Inflammatory macrophage treated with lipopolysaccharide for 1 hour (primary cell): ENCODE measurements around the gene SPTBN1.
"Not testable (repeated sequence)": the region's sequence is repeated elsewhere in the genome, so short reads cannot be mapped to it uniquely, and the experiment has no call there.

Experiments
- DNase-seq, 2 donors: peaks; one replicate each; pipeline ENCODE4 v3.0.0-alpha.2; 2020 to 2022

The SPTBN1 gene

DNA sequence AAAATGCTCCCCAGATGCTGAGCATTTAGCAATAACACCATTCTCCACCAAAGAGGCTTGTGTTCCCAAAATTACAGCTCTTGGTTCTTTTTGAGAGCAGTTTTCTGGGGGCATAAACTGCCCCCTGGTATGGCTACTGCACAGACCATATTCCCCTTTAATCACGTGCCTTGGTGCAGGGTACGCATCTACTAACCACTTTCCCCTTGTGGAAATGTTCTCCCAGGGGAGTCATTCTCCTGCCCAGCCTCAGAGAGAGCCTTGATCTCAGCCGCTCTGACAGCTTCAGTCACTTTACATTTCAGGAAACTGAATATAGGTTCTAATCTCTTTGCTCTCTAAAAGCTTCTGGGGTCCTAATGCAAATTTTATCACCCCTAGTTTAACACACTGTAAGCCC lies 222.6 kb downstream of the SPTBN1 start:
- DNase-seq, result no peak

DNA sequence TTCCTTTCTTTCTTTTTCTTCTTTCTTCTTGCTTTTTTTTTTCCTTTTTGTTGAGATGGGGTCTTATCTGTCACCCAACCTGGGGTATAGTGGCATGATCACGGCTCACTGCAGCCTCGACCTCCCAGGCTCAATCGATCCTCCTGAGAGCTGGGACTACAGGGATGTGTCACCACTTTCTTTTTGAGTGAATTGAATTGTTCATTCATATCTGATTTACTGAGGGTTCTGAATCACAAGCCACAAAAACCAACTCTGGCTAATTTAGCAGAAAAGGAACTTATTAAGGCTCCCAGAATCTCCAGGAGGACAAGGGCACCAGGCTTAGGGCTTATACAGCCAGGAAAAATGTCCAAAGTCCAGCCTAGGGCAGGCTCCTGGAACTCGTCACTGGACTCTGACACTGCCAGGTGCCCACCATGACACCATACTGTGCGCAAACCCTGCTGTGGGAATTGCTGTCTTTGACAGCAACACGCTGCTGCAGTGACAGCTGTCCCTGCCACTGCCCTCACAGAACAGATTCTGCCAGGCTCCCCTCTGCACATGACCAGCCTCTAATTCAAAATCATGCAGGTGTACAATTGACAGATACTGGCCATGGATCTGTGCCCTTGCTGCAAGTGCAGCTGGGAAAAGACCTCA lies 224.4 kb downstream of the SPTBN1 start:
- no peak for DNase-seq

DNA sequence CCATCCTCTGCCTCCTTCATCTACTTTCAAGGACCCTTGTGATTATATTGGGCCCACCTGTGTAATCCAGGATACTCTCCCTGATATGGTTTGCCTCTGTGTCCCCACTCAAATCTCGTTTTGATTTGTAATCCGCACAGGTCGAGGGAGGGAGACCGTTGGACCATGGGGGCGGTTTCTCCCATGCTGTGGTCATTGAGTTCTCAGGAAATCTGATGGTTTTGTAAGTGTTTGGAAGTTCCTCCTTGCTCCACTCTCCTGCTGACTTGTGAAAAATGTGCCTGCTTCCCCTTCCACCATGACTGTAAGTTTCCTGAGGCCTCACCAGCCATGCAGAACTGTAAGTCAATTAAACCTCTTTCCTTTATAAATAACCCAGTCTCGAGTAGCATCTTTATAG lies 225.3 kb downstream of the SPTBN1 start:
- peak; percentile 27 to 55 for DNase-seq

DNA sequence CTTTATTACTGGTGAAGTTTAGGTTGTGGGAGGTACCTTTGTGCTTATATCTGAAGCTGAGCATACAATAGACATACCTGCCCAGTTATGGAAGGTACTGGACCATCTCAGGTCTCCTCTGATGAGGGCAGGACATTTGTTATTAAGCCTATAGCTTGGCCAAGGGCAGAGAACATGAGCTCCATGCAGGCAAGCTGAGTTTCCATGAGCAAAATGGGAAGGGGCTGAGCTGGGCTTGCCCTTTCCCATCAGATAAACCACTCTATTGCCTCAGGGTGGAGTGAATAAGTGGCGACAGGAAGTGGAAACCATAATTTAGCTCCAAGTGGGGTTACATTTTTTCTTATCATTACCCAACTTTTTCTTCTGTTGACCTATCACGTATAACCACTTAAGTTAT lies 227.5 kb downstream of the SPTBN1 start:
- DNase-seq, result no peak

DNA sequence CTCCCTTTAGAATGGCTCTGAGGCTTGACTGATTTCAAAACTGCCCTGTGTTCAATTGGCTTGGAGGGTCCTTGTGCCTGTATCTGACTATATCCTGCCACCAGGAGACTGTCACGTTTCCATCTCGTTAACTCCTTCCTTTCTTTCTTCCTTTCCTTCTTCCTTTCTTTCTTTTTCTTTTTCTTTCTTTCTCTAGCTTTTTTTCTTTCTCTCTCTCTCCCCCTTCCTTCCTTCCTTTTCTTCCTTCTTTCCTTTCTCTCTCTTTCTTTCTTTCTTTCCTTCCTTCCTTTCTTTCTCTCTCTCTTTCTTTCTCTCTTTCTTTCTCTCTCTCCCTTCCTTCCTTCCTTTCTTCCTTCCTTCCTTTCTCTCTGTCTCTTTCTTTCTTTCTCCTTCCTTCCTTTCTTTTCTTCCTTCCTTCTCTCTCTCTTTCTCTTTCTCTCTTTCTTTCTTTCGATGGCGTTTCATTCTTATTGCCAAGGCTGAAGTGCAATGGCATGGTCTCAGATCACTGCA lies 229.2 kb downstream of the SPTBN1 start:
- DNase-seq, result no peak

DNA sequence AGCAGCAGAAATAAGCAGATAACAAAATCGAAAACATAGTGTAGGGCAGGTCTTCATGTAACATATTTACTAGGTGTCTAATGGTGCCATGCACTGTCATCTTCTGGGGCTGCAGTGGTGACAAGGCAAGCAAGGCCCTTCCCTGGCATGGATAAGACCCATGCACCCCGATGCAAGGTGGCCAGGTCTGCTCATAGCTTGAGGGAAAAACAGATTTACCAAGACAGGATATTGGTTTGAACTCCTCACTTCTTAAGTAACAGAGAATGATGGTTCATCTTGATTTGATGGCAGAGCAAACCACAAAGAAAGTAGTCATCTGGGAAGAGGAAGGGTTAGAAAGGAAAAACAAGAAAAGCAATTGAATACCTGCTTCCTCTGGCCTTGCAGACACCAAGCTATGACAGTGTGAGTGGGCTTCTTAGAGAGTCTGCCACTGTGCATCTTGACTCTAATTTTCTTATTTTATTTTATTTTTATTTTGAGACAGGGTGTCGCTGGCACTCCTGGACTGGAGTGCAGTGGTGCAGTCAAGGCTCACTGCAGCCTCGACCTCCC lies 231.5 kb downstream of the SPTBN1 start:
- no peak for DNase-seq

DNA sequence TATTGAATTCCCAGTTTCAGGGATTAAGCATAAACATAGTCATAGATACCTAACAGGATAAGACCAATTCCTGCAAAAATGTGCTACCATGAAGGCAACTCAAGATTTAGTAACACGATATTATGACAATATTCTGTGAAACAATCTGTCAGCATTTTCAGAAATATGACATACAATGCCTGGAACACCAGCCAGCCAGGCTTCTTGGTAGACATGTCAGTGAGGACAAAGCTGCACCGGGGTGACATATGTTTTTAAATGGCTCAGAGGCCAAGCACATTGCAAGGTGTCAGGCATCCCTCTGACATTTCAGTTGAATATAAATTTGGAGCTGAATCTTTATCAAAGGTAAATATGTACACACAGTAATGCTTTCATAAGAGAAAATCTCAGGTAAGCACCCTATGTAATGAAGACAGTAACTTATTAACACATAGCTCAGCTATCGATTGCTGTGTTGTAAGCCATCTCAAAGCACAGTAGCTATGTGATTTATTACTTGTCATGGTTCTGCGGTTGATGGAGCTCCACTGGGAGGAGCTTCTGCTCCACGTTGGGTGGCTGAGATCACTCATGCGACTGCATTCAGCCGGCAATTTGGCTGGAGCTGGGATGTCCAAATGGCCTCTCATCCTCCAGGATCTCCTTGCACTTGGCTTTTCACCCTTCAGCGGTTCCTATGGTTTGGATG lies 235.5 kb downstream of the SPTBN1 start:
- no peak for DNase-seq

DNA sequence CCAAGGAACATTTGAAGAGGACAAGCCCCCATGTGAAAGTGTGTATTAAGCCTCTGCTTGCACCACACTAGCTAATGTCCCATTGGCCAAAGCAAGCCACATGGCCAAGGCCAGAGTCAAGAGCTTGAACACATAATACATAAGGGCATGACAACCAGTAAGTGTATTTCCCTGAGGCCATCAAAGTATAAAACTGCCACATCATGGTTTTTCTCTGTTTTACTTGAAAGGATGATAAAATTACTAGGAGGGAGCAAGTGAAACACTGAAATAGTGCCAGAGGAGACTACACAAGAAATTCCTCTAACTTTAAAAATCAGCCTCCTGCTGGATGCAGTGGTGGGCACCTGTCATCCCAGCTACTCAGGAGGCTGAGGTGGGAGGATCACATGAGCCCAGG lies 236.4 kb downstream of the SPTBN1 start:
- DNase-seq, result no peak

DNA sequence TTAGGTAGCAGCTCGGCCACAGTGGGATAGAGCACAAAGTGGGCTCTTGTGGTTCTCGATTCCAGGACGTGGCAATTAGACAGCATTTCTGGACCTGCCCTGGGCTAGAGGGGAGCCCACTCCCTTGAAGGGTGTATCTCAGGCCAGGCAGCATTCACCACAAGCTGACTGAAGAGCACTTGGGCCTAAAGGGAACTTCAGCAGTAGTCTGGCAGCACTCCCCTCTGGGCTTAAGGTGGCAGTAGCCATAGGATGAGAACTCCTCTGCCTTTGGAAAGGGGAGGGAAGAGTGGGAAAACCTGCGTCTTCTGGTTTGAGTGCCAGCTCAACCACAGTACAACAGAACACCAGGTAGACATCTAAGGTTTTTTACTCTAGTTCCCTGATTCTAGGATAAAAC lies 239.3 kb downstream of the SPTBN1 start:
- no peak for DNase-seq

DNA sequence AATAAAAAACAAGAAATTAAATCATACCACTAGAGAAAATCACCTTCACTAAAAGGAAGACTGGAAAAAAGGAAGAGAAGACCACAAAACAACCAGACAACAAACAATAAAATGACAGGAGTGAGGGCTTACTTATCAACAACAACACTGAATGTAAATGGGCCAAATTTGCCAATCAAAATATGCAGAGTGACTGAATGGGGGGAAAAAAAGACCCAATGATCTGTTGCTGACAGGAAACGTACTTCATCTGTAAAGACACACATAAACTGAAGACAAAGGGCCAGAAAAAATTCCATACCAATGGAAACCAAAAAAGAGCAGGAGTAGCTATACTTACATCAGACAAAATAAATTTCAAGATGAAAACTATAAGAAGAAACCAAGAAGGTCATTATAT lies 241.8 kb downstream of the SPTBN1 start:
- no peak for DNase-seq

DNA sequence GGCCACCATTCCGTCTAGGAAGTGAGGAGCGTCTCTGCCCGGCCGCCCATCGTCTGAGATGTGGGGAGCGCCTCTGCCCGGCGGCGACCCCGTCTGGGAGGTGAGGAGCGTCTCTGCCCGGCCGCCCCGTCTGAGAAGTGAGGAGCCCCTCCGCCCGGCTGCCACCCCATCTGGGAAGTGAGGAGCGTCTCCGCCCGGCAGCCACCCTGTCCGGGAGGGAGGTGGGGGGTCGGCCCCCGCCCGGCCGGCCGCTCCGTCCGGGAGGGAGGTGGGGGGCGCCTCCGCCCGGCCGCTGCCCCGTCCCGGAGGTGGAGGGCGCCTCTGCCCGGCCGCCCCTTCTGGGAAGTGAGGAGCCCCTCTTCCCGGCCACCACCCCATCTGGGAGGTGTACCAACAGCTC lies 242.8 kb downstream of the SPTBN1 start:
- not testable (repeated sequence) for DNase-seq

DNA sequence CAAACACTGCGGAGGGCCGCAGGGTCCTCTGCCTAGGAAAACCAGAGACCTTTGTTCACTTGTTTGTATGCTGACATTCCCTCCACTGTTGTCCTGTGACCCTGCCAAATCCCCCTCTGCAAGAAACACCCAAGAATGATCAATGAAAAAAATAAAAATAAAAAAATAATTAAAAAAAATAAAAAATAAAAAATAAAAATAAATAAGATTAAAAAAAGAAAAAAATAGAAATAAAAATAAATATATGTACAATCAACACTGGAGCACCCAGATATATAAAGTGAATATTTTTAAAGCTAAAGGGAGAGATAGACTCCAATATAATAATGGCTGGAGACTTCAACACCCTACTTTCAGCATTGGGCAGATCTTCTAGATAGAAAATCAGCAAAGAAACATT lies 243.5 kb downstream of the SPTBN1 start:
- no peak for DNase-seq

DNA sequence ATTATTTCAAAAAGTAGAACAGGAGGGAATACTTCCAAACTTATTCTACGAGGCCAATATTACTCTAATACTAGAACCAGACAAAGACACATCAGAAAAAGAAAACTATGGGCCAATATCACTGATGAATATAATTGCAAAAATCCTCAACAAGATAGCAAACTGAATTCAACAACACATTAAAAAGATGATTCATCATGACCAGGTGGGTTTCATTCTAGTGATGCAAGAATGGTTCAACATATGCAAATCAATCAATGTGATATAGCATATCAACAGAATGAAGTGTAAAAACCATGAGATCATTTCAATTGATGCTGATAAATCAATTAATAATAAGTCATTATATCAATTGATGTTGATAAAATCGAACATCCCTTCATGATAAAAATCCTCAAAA lies 244.9 kb downstream of the SPTBN1 start:
- DNase-seq, result no peak

DNA sequence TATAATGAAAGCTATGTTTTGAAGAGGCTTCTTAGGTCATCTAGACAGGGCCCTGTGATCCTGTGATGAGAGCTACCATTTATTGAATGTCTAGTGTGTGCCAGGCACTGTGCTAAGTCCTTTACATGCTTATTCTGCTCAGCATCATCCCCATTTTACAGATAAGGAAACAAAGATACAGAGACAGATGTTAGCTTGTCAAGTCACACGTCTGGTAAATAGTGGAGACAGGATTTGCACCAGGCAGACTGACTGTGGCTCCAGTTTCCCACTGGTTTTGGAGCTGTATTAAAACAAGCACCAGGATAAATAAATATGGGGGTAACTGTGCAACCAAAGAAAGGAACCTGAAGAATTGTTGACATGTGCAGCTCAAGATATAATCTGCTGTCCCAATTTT lies 248.1 kb downstream of the SPTBN1 start:
- no peak for DNase-seq

DNA sequence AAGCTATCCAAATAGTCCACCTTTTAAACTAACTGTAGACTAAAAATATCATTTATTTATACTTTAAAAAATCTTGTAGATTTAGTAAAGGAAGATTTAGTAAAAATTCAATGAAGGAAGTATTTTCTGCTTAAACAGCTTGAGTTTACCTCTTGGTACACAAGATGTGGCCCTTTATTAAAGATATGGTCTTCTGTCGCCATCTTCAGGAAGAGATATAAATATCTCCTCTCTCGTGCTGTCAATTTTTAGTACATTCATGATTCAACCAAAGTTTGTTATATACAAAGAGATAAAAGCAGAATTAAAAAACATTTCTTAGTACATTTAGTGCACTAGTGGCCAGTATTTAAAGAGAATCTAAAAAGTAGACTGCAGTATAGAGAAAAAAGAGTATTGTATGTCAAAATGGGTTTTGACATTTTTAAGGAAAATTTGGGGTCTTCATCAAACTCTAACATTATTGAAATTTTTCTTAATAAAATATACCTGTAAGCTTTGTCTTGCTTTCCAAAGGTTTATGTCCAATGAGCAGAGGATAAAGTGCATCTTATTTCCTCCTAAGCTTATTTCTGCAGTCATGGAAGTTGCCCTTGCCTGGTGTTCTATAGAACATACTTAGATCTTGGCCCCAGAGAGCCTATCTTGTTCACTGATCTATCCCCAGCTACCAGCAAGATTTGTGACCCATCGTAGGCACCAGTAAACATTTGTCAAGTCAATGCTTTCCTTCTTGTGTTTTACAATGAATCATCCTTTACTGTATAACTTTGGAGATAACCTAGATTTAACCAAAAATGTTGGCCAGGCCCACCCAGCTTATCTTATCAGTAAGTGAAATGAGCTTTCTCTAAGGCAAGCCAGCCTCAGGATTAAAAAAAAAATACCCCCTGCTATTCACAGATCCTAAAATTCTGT lies 248.8 kb downstream of the SPTBN1 start:
- DNase-seq, result peak; percentile 52 to 77

DNA sequence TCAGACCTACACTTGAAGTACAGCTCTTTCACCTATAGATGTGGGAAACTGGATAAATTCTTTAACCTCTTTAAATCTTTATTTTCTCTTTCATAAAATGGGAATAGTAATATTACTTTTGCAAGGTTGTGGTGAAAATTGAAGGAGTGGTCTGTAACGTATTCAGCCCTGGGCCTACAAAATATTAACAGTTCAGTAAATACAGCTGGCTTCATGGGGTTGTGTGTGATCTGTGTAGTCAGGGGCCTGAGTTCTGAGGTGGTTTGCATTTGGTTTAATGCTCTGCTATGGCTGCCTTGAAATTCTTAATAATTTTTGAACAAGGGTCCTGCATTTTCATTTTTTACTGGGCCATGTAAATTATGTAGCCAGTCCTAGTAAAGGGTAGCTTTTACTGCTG lies 250.5 kb downstream of the SPTBN1 start:
- no peak for DNase-seq

DNA sequence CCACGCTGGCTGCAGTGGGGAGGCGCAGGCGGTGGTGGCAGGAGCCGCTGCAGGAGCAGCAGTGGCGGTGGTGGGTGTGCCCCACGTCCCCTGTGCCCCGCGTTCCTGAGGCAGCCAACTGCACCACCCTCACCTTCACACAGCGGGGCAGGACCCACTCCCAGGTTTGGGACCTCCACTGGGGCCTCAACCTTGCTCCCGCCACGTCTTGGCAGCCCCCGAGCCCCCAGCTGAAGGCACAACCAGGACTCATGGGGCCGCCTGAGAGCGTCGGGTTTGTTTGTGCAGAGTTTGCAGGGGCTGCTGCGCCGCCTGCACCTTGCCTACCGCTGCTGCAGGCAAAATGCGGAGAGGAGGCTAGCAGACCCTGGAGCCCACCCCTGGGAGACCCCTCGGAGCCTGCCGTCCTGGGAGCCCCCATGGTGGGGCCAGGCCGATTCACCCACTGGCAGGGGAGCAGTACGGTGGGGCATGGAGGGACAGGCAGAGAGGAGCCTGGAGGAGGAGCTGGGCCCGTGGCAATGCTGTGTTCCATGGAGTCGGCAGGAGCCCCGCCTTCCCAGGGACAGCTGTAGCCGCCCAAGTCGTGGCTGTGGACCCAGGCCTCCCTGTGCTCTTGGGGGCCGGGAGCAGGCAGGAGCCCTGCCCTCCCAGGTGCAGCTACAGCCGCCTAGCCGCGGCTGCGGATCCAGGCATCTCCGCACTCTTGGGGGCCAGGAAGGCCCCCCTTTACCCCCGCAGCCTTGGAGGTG lies 252.6 kb downstream of the SPTBN1 start:
- no peak for DNase-seq

DNA sequence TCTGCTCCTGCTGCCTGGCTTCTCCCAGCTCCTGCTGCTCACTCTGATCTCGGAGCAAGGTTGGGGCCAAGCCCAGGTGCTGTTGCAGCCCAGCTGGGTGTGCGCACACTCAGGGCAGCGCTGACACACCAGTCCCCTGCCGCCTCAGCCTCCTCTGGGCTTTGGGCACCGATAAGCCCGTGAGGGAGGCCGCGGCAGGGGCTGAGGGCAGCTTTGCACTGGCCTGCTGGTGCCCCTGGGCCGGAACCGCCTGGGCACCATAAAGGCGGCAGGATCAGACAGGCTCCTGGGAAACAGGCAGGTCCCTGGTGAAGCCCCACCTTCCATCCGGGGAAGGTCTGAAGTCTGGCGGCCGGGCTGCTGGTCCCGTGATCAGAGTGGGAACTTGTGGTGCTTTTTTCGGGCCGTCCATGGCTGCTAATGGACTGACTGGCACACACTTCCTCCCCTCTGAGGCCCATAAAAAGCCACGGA lies 253.2 kb downstream of the SPTBN1 start:
- peak in 1 of 2 donors; percentile 9 for DNase-seq

DNA sequence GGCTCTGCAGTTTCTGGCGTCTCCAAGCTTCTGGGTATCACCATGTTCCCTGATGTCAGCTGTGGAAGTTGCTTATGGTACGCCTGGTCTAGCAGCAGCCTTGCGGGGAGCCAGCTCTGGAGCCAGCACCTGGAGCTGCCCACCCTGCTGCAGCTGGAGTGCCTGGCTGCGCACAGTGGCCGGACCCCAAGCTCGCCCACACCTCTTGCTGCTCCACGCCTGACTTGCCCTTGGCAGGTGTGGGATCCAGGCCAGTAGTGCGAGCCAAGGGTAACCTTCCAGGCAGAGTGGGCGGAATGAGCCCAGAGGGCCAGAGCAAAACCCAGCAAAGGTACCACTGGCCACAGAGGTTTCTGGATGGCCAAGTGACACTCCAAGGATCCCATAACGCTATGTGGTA lies 254.1 kb downstream of the SPTBN1 start:
- no peak for DNase-seq

DNA sequence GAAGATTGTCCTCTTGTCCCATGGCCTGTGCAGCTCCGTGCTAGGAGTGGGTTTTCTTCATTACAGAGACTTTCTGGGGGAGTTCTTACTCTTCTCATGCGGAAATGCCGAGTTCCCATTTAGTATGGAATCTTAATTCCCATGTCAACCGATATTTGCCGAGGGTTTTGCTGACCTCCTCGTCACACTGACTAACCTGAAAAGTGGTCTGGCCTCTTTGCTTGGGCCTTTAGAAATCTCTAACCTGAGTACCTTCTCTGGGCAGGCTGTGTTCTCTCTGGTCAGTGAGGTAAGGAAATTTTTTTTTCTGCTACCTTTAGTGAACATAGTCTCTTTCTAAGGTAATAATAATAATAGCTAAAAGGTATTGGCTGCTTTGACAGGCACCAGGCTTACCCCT lies 256.4 kb downstream of the SPTBN1 start:
- DNase-seq, result no peak

DNA sequence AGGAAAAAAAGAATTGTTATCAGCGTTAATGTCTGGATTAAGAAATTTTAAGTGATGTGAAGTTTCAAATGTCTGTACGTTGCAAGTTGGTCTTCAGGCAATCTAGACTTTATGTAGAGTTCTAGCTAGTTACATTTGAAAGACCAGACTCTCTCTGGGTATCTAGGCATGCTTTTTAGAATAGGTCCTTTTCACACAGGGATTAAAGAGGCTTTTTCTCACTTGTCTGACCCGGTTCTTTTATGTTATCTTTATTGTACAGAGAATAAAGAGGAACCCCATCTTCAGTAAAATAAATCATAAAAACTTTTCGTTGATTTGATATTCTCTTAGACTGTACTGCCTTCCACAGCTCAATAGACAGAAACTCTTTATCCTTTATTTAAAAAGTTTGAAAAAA lies 258.9 kb downstream of the SPTBN1 start:
- DNase-seq, result no peak

DNA sequence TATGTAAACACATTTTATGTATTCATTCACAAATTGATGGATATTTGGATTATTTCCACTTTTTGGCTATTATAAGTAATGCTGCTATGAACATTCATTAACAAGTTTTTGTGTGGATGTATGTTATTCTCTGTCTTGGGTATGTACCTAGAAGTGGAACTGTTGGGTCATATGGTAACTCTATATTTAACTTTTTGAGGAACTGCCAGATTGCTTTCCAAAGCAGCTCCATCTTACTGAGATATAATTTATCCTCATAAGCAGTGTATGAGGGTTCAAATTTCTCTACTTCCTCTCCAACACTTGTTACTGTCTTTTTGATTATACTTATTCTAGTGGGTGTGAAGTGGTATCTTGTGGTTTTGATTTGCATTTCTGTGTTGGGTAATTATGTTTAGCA lies 260.2 kb downstream of the SPTBN1 start:
- DNase-seq, result peak in 1 of 2 donors; percentile 18
